Measurements from ENCODE around the gene IGSF22. TPM values are rescaled to one million over a fixed set of nuclear protein-coding genes. Genes with fewer than 3 reads are reported as not detected.

Gene IGSF22
- polyA plus RNA-seq, 1 donor from 2014 or later, result 0.68 TPM

DNA sequence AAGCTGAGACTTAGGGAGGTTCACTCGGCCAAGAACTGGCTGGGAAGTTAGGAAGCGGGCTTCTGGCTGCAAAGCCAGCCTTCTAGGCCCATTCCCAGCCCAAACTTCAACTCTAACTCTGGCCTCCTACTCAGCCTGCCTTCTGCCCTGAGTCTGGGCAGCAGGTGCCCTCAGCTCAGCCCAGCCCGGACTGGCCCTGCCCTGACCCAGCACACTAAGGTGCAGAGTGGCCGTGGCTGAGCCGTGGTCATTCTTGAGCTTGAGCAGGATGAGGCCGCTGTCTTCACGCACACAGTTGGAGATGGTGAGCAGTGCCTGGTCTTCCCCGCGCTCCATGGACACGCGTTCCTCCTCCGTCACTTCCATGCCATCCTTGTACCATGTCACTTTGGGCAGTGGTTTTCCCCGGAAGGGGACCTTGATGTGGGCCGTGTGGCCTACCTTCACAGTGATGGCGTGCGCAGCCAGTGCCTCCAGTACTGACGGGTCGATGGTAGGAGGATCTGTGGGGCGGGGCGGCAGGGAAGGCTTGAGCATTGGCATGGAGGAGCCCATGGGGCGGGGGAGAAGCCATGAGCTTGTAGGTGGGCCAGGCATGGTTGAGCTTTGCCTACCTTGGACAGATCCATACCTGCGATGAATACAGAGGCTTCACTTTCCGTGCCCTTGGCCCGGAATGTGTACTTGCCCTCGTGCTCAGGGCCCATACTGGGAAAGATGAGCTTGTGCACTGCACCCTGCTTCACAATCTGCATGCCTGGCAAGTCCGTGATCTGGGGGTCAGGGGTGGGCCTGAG lies 12.1 kb downstream of the IGSF22 start:
- no peaks in the 10 kb centered on the region for H3K9me3 ChIP-seq (ENCODE audit: low read length)
- H3K27ac ChIP-seq (ENCODE audit: low read length), result no peak overlapping the region
- H2AFZ ChIP-seq (ENCODE audit: low read depth, low read length), result no peak overlapping the region
- no peaks in the 10 kb centered on the region for H3K27me3 ChIP-seq (ENCODE audit: insufficient read depth, low read depth, low read length)
- H4K20me1 ChIP-seq (ENCODE audit: insufficient read depth), result no peaks in the 10 kb centered on the region
- H3K4me2 ChIP-seq (ENCODE audit: low read length), result no peak overlapping the region
- H3K9me2 ChIP-seq (ENCODE audit: insufficient read depth, low read length), result no peaks in the 10 kb centered on the region
- no peak overlapping the region for H3K4me3 ChIP-seq (ENCODE audit: low read length)
- no peaks in the 10 kb centered on the region for H3F3A ChIP-seq (ENCODE audit: insufficient read depth, low read length, poor library complexity, severe bottlenecking)
- no peaks in the 10 kb centered on the region for H3K79me2 ChIP-seq (replicated peaks; ENCODE audit: insufficient read depth, low read length)
- no peak overlapping the region for H3K9ac ChIP-seq (ENCODE audit: low read length)
- no peaks in the 10 kb centered on the region for H3K36me3 ChIP-seq (ENCODE audit: insufficient read depth, low read length)
- TF ChIP-seq TAF1 (IDR thresholded peaks at IDR 0.05; ENCODE audit: low read depth) (no peak), RAD21 (conservative IDR thresholded peaks at IDR 0.05) (no peak), EZH2 (IDR thresholded peaks at IDR 0.05; ENCODE audit: borderline replicate concordance, insufficient read depth, low read length, poor library complexity, severe bottlenecking) (no peak), MXI1 (conservative IDR thresholded peaks at IDR 0.05; ENCODE audit: poor library complexity, severe bottlenecking) (no peak), SMC3 (conservative IDR thresholded peaks at IDR 0.05; ENCODE audit: poor library complexity) (no peak), POLR2AphosphoS5 (IDR thresholded peaks at IDR 0.05) (no peak), EP300 (conservative IDR thresholded peaks at IDR 0.05; ENCODE audit: poor library complexity, severe bottlenecking) (no peak)
- TF ChIP-seq, protein P1, sequence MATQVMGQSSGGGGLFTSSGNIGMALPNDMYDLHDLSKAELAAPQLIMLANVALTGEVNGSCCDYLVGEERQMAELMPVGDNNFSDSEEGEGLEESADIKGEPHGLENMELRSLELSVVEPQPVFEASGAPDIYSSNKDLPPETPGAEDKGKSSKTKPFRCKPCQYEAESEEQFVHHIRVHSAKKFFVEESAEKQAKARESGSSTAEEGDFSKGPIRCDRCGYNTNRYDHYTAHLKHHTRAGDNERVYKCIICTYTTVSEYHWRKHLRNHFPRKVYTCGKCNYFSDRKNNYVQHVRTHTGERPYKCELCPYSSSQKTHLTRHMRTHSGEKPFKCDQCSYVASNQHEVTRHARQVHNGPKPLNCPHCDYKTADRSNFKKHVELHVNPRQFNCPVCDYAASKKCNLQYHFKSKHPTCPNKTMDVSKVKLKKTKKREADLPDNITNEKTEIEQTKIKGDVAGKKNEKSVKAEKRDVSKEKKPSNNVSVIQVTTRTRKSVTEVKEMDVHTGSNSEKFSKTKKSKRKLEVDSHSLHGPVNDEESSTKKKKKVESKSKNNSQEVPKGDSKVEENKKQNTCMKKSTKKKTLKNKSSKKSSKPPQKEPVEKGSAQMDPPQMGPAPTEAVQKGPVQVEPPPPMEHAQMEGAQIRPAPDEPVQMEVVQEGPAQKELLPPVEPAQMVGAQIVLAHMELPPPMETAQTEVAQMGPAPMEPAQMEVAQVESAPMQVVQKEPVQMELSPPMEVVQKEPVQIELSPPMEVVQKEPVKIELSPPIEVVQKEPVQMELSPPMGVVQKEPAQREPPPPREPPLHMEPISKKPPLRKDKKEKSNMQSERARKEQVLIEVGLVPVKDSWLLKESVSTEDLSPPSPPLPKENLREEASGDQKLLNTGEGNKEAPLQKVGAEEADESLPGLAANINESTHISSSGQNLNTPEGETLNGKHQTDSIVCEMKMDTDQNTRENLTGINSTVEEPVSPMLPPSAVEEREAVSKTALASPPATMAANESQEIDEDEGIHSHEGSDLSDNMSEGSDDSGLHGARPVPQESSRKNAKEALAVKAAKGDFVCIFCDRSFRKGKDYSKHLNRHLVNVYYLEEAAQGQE (IDR thresholded peaks at IDR 0.05; ENCODE audit: borderline replicate concordance), result no peak
- TF ChIP-seq, protein P2, sequence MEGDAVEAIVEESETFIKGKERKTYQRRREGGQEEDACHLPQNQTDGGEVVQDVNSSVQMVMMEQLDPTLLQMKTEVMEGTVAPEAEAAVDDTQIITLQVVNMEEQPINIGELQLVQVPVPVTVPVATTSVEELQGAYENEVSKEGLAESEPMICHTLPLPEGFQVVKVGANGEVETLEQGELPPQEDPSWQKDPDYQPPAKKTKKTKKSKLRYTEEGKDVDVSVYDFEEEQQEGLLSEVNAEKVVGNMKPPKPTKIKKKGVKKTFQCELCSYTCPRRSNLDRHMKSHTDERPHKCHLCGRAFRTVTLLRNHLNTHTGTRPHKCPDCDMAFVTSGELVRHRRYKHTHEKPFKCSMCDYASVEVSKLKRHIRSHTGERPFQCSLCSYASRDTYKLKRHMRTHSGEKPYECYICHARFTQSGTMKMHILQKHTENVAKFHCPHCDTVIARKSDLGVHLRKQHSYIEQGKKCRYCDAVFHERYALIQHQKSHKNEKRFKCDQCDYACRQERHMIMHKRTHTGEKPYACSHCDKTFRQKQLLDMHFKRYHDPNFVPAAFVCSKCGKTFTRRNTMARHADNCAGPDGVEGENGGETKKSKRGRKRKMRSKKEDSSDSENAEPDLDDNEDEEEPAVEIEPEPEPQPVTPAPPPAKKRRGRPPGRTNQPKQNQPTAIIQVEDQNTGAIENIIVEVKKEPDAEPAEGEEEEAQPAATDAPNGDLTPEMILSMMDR (IDR thresholded peaks at IDR 0.05; ENCODE audit: poor library complexity, severe bottlenecking), result no peak

DNA sequence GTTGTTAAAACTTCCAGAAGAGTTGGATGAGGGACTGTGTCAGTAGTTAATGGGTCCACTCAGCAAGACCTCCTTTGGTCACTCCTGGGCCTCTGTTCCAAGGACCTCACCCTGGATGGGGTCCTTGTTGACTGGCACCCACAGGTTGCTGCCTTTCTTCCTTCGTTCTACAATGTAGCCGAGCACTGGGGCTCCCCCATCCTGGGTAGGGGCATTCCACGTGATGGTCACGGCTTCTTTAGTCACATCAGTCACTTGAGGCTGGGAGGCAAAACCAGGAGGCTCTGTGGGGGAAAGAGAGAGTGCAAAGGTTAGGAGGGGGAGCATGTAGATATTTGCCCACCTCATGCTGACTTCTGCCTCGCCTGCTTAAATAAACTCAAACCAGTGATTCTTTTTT lies 15.4 kb downstream of the IGSF22 start:
- H3F3A ChIP-seq (ENCODE audit: insufficient read depth, low read length, poor library complexity, severe bottlenecking), result no peaks in the 10 kb centered on the region
- H3K4me3 ChIP-seq (ENCODE audit: low read length), result no peak overlapping the region
- no peak overlapping the region for H2AFZ ChIP-seq (ENCODE audit: low read depth, low read length)
- no peak overlapping the region for H3K27ac ChIP-seq (ENCODE audit: low read length)
- H3K36me3 ChIP-seq (ENCODE audit: insufficient read depth, low read length), result no peaks in the 10 kb centered on the region
- TF ChIP-seq RAD21 (conservative IDR thresholded peaks at IDR 0.05) (no peak), MXI1 (conservative IDR thresholded peaks at IDR 0.05; ENCODE audit: poor library complexity, severe bottlenecking) (no peak), EP300 (conservative IDR thresholded peaks at IDR 0.05; ENCODE audit: poor library complexity, severe bottlenecking) (no peak), POLR2AphosphoS5 (IDR thresholded peaks at IDR 0.05) (no peak), SMC3 (conservative IDR thresholded peaks at IDR 0.05; ENCODE audit: poor library complexity) (no peak), TAF1 (IDR thresholded peaks at IDR 0.05; ENCODE audit: low read depth) (no peak), EZH2 (IDR thresholded peaks at IDR 0.05; ENCODE audit: borderline replicate concordance, insufficient read depth, low read length, poor library complexity, severe bottlenecking) (no peak)
- TF ChIP-seq, protein P1 (IDR thresholded peaks at IDR 0.05; ENCODE audit: borderline replicate concordance), result no peak
- TF ChIP-seq, protein P2 (IDR thresholded peaks at IDR 0.05; ENCODE audit: poor library complexity, severe bottlenecking), result no peak
- no peaks in the 10 kb centered on the region for H3K27me3 ChIP-seq (ENCODE audit: insufficient read depth, low read depth, low read length)
- no peaks in the 10 kb centered on the region for H3K9me3 ChIP-seq (ENCODE audit: low read length)
- no peaks in the 10 kb centered on the region for H4K20me1 ChIP-seq (ENCODE audit: insufficient read depth)
- no peak overlapping the region for H3K9ac ChIP-seq (ENCODE audit: low read length)
- H3K9me2 ChIP-seq (ENCODE audit: insufficient read depth, low read length), result no peaks in the 10 kb centered on the region
- H3K4me2 ChIP-seq (ENCODE audit: low read length), result no peak overlapping the region
- H3K79me2 ChIP-seq (replicated peaks; ENCODE audit: insufficient read depth, low read length), result no peaks in the 10 kb centered on the region
